ENCODE data around the gene FAM170A.

Gene FAM170A, protein sequence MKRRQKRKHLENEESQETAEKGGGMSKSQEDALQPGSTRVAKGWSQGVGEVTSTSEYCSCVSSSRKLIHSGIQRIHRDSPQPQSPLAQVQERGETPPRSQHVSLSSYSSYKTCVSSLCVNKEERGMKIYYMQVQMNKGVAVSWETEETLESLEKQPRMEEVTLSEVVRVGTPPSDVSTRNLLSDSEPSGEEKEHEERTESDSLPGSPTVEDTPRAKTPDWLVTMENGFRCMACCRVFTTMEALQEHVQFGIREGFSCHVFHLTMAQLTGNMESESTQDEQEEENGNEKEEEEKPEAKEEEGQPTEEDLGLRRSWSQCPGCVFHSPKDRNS

DNA sequence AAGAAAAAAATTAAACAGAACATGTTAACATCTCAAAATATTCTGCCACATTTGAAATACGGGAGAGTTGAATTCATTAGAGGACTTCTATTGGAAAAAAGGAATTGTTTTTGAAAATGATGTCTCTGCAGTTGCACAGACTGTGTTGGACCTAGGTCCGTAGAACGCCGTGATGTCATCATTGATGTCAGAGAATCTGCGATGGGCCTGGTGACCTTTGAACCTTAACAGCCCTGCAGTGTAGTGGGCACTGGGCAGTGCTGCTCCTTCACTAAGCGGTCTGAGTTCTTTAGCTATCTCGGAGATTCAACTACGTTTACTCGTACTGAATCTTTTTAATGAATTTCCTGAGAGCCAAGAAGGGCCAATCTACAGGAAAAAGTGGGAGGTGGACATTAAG is at the start of gene FAM170A:
TSS of gene FAM170A (plus strand) at position 220 of the 400 bp plus-strand sequence. CDS start 211 bp downstream, outside the sequence.
- no peak for DNase-seq (ENCODE audit: low read depth)

DNA sequence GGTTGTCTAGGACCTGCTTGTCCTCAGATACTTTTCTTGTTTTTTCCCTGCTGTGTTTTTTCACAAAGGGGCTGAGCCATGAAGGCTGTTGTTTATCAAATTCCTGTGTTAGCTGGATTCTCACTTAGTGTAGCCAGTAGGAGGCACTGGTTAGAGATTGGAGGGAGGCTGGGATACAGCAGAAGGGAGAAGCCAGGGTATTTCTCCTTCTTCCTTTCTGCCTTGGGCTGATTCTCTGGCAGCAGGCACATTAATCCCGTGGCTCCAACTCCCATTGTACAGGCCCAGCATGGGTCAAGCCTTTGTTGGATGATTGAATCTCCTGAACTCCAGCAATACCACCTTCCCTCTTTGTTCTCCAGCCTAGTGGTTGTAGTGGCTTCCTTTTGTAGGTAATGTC is 46.4 kb upstream of the FAM170A start:
- DNase-seq (ENCODE audit: low read depth), result no peak

DNA sequence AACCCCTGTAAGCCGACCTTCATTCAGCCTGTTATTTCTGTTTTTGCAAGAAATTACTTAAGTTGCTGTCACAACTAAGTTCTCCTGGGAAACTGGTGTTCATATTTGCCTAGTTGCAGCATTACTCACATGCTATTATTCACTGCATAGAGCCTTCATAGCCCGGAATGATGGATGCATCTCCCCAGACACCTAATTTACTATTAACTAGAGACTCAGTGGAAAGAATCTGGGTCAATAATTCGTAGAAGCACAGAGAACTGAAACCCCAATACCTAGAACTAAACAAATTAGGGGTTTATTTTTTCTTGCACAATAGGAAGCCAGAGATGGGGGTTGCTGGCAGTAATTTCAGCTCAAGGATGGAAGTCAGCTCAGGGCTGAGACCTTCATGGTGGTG is 45.7 kb upstream of the FAM170A start:
- DNase-seq (ENCODE audit: low read depth), result no peak

DNA sequence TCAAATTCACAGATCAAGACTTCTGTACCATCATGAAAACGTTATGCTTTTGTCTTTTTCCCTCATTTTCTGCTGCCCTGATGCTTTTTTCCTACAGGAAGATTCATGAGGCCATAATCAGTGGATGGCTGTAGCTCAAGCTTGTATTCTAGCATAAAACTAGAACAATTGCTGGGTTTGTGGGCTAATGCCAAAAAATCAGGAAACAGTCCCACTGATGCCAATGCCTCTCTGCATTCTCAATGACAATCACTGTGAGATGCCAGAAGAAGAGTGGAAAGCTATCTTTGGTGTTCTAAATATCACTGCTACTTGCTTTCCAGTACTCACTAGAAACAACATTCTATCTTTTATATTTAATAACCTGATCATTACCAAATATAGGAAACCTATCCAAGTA is 33.3 kb upstream of the FAM170A start:
- DNase-seq (ENCODE audit: low read depth), result no peak

DNA sequence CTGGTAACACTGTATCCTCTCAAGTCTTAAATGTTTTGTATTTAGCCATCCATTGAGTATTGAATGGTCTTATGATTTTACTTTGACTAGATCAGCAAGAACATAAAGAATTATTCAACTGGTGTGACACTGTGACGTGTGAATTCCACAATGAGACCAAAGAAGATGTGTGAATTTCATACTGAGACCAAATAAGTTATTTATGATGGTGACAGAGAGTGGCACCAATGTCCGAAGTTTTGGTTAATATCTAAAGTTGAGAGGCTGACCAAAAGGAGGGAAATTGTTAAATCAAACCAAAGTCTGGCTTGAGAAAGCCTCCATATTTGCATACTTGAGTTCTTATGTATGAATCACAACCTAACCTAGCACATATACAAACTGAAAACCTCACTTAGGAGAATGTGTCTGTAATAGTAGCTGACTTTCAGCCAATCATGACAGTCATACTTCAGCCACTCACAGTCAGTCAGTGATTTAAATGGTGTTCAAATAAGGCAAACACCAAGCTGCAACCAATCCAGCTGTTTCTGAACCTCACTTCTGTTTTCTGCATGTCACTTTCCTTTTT is 31.5 kb upstream of the FAM170A start:
- no peak for DNase-seq (ENCODE audit: low read depth)

DNA sequence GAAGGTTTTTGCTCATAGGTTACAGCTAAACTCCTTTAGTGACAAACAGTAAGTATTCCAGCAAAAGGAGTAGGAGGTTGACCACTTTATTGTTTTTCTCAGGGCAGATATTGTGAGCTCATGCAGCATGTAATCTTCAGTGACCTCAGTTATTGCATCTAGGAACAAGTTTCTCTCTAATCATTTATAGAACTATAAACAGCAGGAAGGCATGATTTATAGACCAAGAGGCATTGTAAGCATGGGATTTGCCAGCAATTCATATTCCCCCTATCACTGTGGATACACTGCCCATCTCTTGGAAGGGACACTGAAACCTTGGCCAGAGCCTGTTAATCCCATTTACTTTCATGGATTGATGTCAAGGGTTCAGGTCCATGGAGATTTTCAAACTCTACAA is 15.4 kb upstream of the FAM170A start:
- DNase-seq (ENCODE audit: low read depth), result no peak

DNA sequence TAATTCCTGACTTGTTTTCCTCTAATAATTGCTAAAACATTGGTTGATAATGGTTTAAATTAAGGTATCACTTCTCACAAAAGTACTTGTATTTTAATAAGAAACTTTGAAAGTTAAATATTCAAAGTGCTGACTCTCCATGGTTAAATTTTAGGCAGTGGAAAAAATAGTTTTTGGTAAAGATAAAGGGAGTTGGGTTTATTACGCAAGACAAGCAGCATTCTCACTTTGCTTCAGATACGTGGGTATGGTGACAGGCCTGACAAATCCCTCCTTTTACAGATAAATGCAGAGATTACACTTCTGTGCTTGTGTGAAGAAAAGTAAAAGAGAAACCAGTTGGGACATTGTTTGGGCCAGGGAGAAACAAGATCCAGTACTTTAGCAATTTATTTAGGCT is 14.5 kb upstream of the FAM170A start:
- no peak for DNase-seq (ENCODE audit: low read depth)

DNA sequence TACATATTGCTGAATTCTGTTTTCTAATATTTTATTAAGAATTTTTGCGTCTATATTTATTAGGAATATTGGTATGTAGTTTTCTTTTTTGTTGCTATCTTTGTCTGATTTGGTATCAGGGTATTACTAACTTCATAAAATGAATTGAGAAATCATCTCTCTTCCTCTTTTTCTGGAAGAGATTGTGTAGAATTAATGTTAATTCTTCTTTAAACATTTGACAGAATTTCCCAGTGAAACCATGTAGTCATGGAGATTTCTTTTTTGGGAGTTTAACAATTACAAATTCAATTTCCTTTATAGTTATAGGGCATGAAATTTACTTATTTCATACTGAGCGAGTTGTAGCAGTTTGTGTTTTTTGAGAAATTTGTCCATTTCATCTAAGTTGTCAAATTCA is 3.3 kb upstream of the FAM170A start:
- no peak for DNase-seq (ENCODE audit: low read depth)

DNA sequence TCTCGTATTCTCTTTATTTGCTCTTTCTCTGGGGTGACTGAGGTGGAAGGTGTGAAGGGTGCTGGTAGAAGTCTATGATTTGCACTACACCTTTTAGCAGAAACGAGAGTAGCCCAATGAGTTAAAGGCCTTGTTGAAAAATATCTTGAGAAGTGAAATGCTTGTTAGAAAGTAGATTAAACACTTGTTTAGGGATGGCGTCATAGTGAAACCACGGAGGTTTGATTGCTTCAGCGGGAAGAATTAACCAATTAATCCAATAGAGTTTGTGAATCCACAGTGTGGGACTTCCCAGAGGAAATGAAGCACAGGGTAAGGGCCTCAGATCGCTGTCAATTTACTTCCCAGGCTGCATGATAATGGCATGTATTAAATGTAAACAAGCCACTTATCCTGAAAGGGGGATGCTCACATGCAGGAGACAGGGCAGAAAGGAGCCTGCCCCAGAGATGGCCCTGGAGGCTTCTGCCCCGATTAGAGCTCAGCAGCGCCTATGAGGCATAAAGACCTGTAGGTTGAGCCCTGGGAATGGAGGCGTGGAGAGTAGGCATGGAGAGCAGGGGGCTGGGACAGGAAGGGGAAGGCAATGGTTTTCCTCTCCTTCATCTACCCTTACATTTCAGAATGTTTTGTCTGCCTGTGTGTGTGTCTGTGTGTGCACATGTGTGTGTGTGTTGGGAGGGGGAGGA is 1.5 kb downstream of the FAM170A start:
- DNase-seq (ENCODE audit: low read depth), result no peak

DNA sequence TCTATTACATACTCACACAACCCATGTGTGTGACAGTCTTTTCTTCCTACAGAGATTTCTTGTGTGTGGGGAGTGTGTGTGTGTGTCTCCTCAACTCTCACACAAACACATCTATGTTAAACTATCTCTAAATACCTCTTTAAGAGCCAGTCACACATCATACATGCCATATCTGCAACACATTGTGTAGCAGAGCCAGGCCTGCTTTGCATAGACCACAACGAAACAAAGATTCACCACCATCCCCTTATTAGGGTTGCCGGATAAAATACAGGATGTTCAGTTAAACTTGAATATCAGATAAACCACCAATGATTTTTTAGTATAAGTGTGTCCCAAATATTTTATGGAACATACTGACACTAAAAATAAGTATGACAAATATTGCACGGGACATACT is 2.3 kb downstream of the FAM170A start:
- no peak for DNase-seq (ENCODE audit: low read depth)

DNA sequence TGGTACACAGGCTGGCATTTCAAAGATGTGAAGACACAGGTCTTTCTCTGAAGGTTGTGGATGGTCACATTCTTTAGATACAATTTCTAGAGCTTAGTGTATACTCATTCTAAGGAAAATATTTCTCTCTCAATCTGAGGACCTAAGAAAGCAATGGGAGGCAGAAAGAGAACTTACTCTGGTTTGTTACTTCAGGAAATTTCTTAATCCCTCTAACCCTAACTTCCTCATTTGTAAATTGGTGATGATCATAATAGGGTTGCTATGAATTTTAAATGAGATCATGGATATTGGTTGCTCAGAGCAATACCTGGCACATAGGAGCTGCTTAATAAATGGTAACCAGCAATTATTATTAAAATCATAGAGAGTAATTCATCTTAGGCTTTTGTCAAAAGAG is 22.1 kb downstream of the FAM170A start:
- DNase-seq (ENCODE audit: low read depth), result no peak

DNA sequence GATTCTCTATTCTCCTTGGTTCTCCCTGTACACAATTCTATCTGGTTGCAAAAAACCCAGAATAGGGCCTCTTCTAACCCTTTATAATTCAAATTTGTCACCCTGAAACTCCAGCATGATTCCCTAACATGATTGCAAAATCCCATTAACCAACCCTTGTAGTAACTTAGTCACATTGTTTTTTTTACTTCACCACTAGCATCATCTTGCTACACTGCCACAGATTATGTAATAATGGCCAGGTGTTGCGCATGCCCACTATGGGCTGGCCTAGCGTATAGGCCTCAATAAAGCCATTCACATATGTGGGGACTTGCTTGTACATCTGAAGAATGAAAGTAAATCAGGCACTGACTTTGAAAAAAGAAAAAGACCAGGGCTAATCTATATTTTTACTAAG is 25.7 kb downstream of the FAM170A start:
- DNase-seq (ENCODE audit: low read depth), result no peak

DNA sequence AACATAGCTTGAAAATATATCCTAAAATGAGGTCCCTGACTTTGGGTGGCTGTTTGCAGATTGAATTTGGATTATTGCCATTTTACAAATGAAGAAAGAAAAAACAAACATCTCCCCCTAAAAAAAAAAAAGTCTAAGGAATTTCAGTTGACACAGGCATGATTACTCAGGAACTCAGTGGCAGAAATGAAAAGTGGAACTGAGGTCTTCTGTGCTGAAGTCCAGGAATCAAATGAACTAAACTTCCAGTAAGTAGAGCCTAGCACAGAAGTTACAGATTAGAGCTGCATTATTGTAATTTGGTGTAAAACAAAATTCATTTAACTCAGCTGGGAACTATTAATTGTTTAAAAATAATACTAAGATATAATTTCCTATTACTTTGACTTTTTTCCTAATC is 26.7 kb downstream of the FAM170A start:
- no peak for DNase-seq (ENCODE audit: low read depth)

DNA sequence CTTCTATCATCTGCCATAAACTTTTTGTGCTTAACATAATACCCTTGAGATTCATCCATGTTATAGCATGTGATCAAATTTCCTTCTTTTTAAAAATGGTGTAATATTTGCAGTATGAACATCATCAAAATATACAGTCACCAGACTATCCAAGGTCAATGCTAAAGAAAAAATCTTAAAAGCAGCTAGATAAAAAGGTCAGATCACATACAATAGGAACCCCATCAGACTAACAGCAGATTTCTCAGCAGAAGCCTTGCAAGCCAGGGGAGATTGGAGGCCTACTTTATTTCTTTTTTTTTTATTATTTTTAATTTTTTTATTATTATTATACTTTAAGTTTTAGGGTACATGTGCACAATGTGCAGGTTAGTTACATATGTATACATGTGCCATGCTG is 37.2 kb downstream of the FAM170A start:
- DNase-seq (ENCODE audit: low read depth), result no peak

DNA sequence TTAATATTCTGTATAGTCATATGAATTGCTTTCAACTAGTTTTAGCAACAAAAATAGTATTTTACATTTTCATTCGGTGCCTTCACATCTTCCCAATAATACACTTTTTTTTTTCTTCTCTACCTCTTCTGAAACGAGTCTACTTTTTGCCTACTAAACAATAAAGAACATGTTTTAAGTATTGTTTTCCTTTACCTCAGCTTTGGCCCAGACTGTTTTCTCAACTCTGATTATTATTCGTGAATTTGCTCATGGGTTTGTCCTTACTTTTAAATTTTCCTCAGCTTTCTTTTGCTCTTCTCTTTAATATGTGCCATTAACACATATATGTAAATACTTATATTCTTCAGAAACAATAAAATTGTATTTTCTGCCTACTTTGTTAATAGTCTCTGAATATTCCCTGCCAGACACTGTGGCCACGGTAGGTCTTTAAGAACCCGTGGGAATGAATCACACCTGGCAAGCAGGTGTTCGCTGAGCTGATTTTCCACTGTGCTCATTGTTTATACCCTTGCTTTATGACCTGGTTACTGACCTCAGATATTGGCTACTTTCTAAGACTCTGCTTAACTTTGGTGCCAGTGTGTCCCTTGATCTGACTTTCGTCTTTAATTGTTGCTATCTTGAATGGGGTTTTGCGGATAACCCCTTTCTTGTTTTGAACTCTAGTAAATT is 49.1 kb downstream of the FAM170A start:
- no peak for DNase-seq (ENCODE audit: low read depth)

DNA sequence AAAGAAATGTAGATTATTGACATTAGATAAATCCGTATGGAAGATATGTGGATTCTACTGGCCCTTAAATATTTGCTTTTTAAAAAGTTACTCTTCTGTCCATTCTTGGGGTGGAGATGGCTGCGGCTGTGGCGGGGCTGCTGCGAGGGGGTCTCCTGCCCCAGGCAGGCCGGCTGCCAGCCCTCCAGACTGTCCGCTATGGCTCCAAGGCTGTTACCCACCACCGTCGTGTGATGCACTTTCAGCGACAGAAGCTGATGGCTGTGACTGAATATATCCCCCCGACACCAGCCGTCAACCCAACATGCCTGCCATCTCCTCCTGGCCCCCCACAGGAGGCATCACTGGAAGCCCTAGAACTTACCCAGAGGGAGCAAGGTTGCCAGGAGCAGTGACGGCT is 50.7 kb downstream of the FAM170A start:
- no peak for DNase-seq (ENCODE audit: low read depth)

DNA sequence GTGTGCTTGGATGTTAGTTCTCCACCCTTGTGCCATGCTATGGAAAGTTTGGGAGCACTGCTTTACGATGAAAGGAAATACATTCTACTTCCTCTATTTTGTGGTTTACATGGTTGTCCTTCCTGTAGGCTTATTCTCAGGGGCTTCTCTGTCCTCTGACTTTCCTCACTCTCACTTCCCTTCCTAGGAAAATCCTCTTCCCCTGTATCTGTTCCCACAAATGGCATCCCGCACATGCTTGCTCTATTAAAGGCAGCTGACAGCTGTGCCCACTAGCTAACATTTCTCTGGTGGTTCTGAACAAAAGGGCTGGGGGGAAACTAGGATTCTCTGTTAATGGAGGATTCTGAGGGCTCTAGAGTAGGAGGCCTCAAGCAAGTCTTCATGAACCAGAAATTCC is 52.4 kb downstream of the FAM170A start:
- no peak for DNase-seq (ENCODE audit: low read depth)

DNA sequence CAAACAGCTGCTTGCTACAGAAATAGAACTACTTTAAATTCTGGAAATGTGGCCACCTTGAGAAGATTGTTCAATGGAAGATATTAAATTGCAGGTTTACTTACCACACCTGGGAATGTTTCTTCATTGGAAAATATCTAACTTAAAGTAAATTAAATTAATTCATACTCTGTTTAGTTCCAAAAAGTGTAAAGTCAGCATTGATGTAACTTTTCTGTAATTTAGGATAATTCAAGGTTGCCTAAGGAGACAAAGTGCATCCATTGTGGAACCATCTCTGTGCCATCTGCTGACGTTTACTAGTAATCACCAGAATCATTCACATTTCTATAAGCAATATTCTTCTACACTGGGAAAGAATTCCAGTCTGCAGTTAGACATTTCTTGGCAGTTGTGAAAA is 53.0 kb downstream of the FAM170A start:
- no peak for DNase-seq (ENCODE audit: low read depth)
